T follicular helper cell (primary cell): Measurements from ENCODE around the gene COPG1.
A peak's percentile ranks its signal among the peaks of the same experiment; 100 is the strongest.
"Not testable (repeated sequence)": the region's sequence is repeated elsewhere in the genome, so short reads cannot be mapped to it uniquely, and the experiment has no call there.

Experiments
- DNase-seq: peaks from one replicate; pipeline ENCODE4 v3.0.0-alpha.2; 2020; ENCODE audit warnings: low read depth
- total RNA-seq, 2 experiments: gene quantifications; one replicate each; lab custom pipeline; 2026; lab: John Stamatoyannopoulos, UW

The COPG1 gene
- 135 to 179 reads per million in 2 experiments for total RNA-seq

- peak; percentile 74 for DNase-seq
Measured at GRCh38 chr3:129249284-129250065, at the start of gene COPG1. COPG1 (plus strand) TSS chr3:129249606; CDS start chr3:129249710, 104 bp downstream.

DNA sequence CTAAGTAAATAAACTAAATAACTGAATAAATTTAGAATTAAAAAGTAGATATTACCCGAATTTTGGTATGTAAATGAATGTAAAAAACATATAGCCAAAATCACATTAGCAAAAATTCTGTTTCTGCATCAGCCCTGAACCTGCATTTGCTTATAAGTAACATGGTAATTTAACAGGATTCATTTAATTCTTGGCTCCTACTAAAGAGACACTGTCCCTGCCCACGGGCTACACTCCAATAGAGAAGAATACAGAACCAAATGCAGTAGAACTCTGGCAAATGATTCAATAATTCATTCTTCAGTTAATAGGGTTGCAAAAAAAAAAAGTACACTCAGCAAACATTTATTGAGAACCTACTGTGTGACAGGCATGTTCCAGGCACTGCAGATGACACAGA, 44.9 kb upstream of the COPG1 start:
- no peak for DNase-seq

DNA sequence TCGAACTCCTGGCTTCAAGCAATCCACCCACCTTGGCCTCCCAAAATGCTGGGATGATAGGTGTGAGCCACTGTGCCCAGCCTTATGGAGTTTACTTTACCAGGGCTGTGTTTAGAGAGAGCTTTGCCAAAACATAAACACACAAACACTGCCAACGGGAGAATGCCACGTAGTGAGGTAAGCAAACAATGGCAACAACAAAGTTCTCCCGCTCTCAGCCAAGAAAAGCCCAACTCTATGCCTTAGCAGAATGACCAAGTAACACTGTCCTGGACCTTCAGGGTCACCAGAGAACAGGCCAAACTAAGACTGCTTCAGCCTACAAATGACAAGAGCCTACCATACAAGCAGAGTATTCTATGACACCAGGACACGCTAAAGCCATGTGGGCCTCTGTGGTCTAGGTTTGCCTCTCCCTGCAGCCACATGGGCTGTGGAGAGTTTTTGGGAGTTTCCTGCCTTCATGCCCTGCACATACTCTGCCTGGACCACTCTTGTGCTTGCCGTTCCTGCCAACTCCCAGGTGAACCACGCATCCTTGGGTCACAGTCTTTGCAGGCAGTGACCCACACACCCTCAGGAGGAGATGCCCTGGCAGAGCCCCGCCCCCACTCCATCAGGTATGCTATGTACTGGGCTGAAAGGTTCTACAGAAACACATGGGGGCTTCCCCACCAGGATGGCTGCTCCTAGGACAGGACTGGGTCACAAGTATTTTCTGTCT, 44.1 kb upstream of the COPG1 start:
- no peak for DNase-seq

DNA sequence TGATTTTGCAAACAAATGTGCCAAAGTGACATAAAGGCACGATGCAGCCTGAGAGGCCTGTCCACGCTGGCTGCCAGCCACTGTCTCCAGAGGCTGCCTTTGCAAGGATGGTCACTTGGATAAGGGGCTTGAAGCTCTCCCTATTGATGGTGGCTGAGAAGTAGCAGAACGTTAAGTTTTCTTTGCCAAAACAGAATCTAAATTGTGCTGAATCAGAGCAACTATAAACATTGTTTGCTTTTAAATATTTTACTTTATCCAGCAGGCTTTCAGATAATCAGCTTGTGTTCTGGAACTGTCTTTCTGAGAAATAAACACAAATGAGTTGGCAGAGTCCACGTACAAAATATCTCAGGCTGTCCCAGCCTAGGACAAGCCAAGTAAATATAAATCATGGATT, 41.9 kb upstream of the COPG1 start:
- DNase-seq: no peak

DNA sequence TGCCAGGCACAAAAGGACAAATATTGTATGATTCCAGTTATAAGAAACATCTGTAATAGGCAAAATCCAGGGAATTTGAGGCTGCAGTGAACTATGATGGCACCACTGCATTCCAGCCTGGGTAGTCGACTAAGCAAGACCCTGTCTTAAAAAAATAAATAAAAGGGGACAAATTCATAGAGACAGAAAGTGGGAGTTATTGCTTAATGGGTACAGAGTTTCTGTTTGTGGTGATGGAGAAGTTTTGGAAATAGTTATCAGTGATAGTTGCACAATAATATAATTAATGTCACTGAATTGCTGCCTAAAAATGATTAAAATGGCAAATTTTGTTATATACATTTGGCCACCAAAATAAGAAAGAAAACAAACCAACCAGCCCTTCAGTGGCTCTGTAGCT, 38.1 kb upstream of the COPG1 start:
- no peak for DNase-seq

DNA sequence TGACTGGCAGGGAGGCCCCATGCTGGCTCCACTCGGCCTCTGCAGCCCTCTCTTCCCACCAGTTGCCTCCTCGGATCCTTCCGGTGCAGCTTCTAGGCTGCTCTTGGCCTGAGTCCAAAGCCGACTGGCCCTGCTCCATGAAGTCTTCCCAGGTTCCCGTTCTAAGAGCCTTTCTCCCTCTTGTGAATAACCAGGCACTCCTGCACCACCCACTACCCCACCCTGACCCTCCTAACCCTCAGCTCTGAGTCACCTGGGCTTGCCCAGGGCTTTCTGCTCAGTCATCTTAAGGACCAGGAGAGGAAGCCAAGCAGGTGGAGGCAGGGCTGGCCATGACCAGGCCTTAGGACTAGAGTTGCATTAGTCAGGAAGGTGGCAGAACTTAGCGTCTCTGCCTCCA, 37.6 kb upstream of the COPG1 start:
- no peak for DNase-seq

GRCh38 chr3:129213238-129213637, 36.2 kb upstream of the COPG1 start:
- DNase-seq: no peak

GRCh38 chr3:129218742-129219141, 30.7 kb upstream of the COPG1 start:
- no peak for DNase-seq

DNA sequence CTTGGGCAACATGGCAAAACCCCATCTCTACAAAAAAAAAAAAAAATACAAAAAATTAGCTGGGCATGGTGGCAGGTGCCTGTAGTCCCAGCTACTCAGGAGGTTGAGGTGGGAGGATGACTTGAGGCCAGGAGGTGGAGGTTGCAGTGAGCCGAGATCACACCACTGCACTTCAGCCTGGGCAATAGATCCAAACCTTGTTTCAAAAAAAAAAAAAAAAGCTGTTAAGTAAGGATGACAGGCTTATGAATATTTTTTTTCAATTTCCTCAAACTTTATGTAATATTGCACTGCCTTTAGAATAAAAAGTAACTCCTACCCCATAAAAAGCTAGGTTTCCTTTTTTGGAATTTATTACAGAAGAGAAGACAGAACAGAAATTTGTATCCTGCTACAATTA, 25.0 kb upstream of the COPG1 start:
- not testable (repeated sequence) for DNase-seq

- no peak for DNase-seq
Measured at GRCh38 chr3:129224984-129225393, 24.4 kb upstream of the COPG1 start.

- DNase-seq: no peak
Measured at GRCh38 chr3:129226374-129226773, 23.0 kb upstream of the COPG1 start.

DNA sequence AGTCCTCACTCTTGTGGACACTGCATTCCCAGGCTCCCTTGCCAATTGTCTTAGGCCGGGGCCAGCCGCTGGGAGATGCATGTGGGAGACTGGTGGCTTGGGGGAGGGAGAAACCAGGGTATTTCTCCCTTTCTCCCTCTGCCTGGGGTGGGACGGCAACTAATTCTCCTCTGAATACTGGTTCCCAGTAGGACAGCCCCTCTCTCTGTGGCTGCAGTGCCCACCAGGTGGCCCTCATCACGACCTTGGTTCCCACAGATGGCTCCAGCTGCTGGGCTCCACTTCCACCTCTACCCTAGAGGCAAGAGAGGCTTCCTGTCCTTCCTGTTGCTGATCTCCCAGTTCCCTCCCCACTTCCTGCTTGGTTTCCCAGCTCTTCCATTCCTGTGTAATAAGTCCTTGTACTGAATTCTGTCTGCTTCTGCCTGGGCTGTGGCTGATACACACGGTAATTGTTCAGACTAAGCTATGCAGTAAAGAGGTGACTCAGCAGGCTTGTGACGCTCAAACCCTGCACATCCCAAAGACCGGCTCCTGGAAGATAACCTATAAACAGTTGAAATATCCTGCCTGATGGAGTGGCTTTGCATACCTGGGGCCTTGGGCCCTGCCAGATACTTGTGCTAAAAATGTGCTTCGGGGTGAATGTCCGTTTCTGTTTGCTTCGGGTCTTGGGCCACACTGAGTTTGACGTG, 20.4 kb upstream of the COPG1 start:
- no peak for DNase-seq

DNA sequence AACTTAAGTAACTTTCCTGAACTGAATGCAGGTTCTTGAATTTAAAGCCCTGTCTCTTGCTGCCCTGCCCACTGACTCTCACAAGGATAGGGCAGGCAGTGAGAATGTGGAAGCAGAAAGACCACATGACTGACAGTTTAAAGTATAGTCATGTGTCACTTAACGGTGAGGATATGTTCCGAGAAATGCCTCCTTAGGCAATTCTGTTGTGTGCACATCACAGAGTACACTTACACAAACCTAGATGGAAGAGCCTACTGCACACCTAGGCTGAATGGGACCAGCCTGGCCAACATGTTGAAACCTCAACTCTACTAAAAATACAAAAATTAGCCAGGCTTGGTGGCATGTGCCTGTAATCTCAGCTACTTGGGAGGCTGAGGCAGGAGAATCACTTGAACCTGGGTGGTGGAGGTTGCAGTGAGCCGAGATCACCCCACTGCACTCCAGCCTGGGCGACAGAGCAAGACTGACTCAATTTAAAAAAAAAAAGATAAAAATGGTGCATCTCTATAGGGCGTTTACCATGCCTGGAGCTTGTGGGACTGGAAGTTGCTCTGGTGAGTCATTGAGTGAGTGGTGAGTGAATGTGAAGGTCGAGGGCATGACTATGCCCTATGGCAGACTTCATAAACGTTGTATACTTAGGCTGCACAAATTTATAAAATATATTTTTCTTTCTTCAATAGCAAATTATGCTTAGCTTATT, 18.9 kb upstream of the COPG1 start:
- no peak for DNase-seq

DNA sequence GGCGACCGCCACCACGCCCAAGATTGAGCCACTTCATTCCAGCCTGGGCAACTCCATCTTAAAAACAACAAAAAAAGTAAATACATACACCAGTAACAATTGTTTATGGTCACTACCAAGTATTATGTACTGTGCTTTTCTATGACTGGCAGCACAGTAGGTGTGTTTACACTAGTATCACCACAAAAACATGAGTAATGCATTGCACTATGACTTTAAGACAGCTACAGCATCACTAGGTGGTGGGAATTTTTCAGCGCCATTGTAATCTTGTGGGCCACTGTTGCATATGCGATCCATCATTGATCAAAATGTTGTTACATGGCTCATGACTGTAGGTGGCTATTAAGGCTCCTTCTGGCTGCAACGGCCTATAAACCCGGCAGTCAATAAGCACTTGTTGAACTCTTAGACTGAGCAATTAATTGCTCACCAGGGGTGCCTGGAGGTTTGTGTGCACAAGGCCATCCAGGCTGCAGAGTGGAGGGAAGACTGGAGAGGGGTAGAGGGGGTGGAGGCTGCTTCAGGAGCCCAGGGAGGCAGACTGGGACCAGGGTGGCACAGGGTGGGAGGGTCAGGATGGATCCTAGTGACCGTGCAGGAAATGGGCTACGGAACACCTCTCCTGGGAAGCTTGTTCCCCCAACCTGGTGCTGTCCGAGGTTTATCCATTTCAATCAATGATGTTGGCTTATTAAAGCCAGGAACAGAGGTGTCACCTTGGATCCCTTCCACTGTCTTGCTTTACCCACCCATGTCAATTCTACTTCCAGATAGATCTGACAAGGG, 17.9 kb upstream of the COPG1 start:
- DNase-seq: no peak

- DNase-seq: no peak
Measured at GRCh38 chr3:129233538-129233937, 15.9 kb upstream of the COPG1 start.

GRCh38 chr3:129234441-129234840, 15.0 kb upstream of the COPG1 start:
- DNase-seq: no peak

DNA sequence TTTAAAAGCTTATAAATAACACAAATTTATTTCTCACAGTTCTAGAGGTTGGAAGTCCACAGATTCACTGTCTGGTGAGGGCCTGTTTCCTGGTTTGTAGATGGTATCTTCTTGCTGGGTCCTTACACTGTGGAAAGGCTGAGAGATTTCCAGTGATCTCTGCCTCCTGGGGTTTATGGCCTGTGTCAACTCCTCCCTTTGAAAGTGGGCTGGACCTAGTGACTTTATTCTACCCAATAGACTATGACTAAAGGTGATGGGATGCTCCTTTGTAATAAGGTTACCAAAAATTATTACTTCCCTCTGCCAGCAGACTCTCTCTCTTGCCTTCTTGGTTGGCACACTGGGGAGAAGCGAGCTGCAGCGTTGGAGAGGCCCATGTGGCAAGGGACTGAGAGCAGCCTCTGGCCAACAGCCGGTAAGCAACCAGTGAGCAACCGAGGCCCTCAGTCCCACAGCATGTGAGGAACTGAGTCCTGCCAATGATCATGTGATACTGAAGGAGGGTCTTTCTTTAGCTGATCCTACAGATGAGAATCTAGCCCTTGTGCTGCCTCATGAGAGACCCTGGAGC, 14.0 kb upstream of the COPG1 start:
- no peak for DNase-seq

DNA sequence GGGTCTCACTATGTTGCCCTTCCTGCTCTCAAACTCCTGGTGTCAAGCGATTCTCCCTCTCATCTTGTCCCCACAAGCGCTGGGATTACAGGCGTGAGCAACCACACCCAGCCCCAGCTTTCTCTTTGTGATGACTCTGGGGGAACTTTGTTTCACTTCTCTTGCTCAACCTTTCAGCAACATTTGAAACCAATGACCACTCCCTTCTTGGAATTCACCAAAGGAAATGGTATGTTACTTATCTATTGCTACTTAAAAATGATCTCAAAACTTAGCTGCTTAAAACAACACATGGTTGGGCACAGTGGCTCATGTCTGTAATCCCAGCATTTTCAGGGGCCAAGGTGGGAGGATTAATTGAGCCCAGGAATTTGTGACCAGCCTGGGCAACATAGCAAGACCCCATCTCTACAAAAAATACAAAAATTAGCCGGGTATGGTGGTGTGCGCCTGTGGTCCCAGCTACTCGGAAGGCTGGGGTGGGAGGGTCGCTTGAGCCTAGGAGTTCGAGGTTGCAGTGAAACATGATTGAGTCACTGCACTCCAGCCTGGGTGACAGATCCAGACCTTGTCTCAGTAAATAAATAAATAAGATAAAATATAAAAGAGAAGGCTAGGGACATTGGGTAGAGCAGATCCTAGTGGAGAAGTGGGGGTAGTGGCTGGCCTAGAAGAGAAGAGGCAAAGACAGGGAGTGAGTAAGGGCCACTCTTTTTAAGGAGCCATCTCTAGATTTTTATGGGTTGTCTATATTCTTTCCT, 10.3 kb upstream of the COPG1 start:
- DNase-seq: no peak

- no peak for DNase-seq
Measured at GRCh38 chr3:129239991-129240390, 9.4 kb upstream of the COPG1 start.

GRCh38 chr3:129240436-129240835, 9.0 kb upstream of the COPG1 start:
- DNase-seq: no peak
